ENCODE data around the gene TAF1B.

DNA sequence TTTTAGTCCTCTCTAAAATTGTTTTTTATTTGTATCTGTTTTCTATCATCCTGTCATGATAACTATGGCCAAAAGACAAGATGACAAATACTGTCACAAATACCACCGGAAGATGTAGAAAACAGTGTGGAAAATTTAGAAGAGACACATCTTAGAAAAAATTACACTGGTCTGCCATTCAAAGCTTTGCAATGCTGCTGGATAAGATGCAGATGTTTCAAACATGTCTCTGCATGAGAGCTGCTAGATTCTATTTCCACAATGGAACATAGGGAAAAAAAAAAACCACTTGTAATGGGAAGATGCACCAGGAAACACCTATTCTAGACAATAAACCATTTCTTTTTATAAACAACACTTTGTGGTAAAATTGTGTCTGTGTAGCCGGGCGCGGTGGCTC, 5.8 kb upstream of the TAF1B start:
- TF ChIP-seq PBX3 (IDR thresholded peaks at IDR 0.05; ENCODE audit: insufficient replicate concordance, low read depth, low read length) (no peak), POLR2A (IDR thresholded peaks at IDR 0.05; ENCODE audit: low read depth, low read length) (no peak), CTCF (IDR thresholded peaks at IDR 0.05 in 2 of 3, conservative IDR thresholded peaks at IDR 0.05 in 1 of 3; ENCODE audit: control insufficient read depth in 2 of 3, extremely low read depth in 1 of 3, insufficient read depth in 1 of 3, low read depth in 3 of 3, low read length in 3 of 3) (no peak)

Measured in GM12878 (cell line).